Uterus (tissue), 2 donors: ENCODE measurements around the gene PTRH1.

ENCODE experiments used
- POLR2A ChIP-seq, 2 donors: fragments of 450-650 bp; IDR thresholded peaks; one replicate each; pipeline ENCODE4 v1.6.1; 2016; ENCODE audit warnings: antibody characterized with exemption in 2 of 2, mild to moderate bottlenecking in 1 of 2, moderate library complexity in 1 of 2
- TF ChIP-seq, protein P1 (sequence below), 4 experiments: fragments of 200-600 bp in 2 of 4; fragments of 450-650 bp in 2 of 4; sonication (generic) in 2 of 4; IDR thresholded peaks; one replicate each; pipeline ENCODE4 v1.5.1; 2016 to 2019; ENCODE audit warnings: antibody characterized with exemption in 4 of 4, mild to moderate bottlenecking in 2 of 4, moderate library complexity in 1 of 4

DNA sequence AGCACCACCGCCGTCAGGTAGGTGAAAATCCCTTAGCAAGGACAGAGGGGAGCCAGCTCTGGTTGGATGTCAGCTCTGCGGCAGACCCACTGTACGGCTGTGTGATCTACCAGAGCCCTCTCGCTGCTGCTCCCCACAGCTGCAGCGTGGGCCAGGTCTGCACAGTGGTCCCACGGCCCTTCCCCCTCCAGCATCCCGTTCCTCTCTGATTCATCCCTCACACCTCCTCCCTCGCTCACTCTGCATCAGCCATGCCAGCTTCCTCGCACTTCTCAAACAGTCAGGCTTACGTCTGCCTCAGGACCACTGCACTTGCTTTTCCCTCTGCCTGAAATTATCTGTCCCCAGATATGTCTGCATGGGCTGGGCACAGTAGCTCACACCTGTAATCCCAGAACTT lies 35.2 kb downstream of the PTRH1 start:
- TF ChIP-seq, protein P1, sequence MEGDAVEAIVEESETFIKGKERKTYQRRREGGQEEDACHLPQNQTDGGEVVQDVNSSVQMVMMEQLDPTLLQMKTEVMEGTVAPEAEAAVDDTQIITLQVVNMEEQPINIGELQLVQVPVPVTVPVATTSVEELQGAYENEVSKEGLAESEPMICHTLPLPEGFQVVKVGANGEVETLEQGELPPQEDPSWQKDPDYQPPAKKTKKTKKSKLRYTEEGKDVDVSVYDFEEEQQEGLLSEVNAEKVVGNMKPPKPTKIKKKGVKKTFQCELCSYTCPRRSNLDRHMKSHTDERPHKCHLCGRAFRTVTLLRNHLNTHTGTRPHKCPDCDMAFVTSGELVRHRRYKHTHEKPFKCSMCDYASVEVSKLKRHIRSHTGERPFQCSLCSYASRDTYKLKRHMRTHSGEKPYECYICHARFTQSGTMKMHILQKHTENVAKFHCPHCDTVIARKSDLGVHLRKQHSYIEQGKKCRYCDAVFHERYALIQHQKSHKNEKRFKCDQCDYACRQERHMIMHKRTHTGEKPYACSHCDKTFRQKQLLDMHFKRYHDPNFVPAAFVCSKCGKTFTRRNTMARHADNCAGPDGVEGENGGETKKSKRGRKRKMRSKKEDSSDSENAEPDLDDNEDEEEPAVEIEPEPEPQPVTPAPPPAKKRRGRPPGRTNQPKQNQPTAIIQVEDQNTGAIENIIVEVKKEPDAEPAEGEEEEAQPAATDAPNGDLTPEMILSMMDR (IDR thresholded peaks at IDR 0.05), result no peak
- TF ChIP-seq POLR2A (IDR thresholded peaks at IDR 0.05), result no peak
